Measurements from ENCODE around the gene PIK3R5.

Gene PIK3R5

DNA sequence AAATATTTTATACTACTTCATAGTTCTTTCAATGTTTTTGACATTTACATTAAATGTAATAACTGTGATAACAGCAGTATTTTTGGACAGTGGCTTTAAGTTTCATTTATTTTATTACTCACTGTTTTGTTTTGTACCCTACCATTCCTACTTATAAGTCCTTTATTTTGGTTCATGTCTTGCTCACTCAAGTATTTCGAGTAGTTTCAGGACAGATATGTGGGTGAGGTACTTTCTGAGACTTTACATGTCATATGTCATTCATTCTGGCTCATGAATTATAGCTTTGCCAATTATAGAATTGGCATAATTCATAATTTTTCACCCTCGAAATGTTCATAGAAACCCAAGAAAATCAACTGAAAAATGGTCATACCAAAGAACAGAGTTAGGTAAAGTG lies 44.4 kb downstream of the PIK3R5 start:
- Histone ChIP-seq H3K27ac (ENCODE audit: low read depth, low read length) (no peak overlapping the region), H3K79me2 (ENCODE audit: control insufficient read depth, low read length) (no peaks in the 10 kb centered on the region), H3K4me3 (ENCODE audit: low read length) (no peak overlapping the region), H3K36me3 (ENCODE audit: control insufficient read depth, low read length) (no peaks in the 10 kb centered on the region), H3K9me2 (replicated peaks; ENCODE audit: control insufficient read depth, low read length) (no peaks in the 10 kb centered on the region), H4K20me1 (ENCODE audit: control insufficient read depth, insufficient read depth, low read depth, low read length) (no peaks in the 10 kb centered on the region), H3K4me1 (ENCODE audit: control insufficient read depth, low read length) (no peaks in the 10 kb centered on the region), H3K9me3 (ENCODE audit: control insufficient read depth, insufficient read depth, low read length) (no peaks in the 10 kb centered on the region; the same call in none of the 2 replicates), H3F3A (ENCODE audit: control insufficient read depth, insufficient read depth) (no peaks in the 10 kb centered on the region), H3K27me3 (ENCODE audit: control insufficient read depth, low read length) (no peaks in the 10 kb centered on the region), H3K4me2 (ENCODE audit: low read length) (no peak overlapping the region)
- TF ChIP-seq, protein P1, sequence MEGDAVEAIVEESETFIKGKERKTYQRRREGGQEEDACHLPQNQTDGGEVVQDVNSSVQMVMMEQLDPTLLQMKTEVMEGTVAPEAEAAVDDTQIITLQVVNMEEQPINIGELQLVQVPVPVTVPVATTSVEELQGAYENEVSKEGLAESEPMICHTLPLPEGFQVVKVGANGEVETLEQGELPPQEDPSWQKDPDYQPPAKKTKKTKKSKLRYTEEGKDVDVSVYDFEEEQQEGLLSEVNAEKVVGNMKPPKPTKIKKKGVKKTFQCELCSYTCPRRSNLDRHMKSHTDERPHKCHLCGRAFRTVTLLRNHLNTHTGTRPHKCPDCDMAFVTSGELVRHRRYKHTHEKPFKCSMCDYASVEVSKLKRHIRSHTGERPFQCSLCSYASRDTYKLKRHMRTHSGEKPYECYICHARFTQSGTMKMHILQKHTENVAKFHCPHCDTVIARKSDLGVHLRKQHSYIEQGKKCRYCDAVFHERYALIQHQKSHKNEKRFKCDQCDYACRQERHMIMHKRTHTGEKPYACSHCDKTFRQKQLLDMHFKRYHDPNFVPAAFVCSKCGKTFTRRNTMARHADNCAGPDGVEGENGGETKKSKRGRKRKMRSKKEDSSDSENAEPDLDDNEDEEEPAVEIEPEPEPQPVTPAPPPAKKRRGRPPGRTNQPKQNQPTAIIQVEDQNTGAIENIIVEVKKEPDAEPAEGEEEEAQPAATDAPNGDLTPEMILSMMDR (IDR thresholded peaks at IDR 0.05; ENCODE audit: low read depth, low read length, poor library complexity, severe bottlenecking): no peak
- TF ChIP-seq EZH2phosphoT487 (IDR thresholded peaks at IDR 0.05; ENCODE audit: borderline replicate concordance, low read length): no peak

DNA sequence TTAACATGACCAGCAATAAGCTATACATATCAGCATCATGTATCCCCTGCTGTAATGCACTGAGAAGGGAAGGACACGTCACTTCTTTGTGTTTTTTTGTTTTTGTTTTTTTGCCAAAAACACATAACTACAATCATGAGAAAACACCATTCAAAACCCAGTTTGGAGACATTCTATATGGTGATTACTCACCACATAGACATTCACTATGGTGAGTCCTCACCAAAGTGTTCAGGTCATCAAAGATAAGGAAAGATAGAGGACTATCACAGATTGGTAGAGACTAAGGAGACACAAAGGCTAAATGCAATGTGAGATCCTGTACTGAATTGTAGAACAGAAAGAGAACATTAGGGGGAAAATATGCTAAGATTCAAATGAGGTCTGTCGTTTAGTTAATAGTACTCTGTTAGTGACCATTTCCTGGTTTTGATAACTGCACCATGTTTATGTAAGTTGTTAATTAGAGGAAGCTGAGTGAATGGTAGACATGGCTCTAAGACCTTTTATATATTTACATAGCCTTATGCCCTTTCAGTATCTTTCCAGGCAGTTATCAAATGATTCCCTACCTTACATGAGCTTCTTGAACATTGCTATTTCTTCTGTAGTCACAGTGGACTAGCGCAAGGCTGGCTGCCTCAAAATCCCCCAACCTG lies 46.6 kb downstream of the PIK3R5 start:
- Histone ChIP-seq H3K4me1 (ENCODE audit: control insufficient read depth, low read length) (no peaks in the 10 kb centered on the region), H3K4me2 (ENCODE audit: low read length) (no peak overlapping the region), H3K27ac (ENCODE audit: low read depth, low read length) (no peak overlapping the region), H3K9me2 (replicated peaks; ENCODE audit: control insufficient read depth, low read length) (no peaks in the 10 kb centered on the region), H3K27me3 (ENCODE audit: control insufficient read depth, low read length) (peaks cover 2% of the 10 kb centered on the region; the same call in 1 of the 2 replicates), H3K9me3 (ENCODE audit: control insufficient read depth, insufficient read depth, low read length) (no peaks in the 10 kb centered on the region), H3K79me2 (ENCODE audit: control insufficient read depth, low read length) (no peaks in the 10 kb centered on the region), H4K20me1 (ENCODE audit: control insufficient read depth, insufficient read depth, low read depth, low read length) (no peaks in the 10 kb centered on the region), H3F3A (ENCODE audit: control insufficient read depth, insufficient read depth) (no peaks in the 10 kb centered on the region), H3K4me3 (ENCODE audit: low read length) (no peak overlapping the region), H3K36me3 (ENCODE audit: control insufficient read depth, low read length) (no peaks in the 10 kb centered on the region)
- no peak for TF ChIP-seq EZH2phosphoT487 (IDR thresholded peaks at IDR 0.05; ENCODE audit: borderline replicate concordance, low read length)
- TF ChIP-seq, protein P1 (IDR thresholded peaks at IDR 0.05; ENCODE audit: low read depth, low read length, poor library complexity, severe bottlenecking): no peak

DNA sequence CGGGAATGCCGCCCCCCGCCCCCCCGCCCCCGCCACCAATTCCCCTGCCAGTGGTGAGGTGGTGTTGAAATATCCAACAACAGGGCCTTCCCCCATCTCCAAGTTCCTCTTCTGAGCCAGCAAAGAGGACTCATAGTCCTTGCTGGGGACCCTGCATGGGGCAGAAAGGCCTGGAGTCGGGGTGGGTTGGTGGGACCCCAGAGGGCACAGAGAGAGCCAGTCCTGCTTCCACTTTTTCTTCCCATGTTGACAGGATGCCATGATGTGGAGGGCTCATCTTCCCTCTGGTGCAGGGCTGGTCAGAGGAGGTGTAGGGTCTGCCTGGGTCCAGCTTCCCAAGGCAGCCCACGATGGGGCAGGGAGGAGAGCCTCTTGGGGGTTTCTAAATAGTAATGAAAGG lies 49.0 kb downstream of the PIK3R5 start:
- Histone ChIP-seq H3K9me2 (replicated peaks; ENCODE audit: control insufficient read depth, low read length) (no peaks in the 10 kb centered on the region), H3K36me3 (ENCODE audit: control insufficient read depth, low read length) (no peaks in the 10 kb centered on the region), H3K9me3 (ENCODE audit: control insufficient read depth, insufficient read depth, low read length) (no peaks in the 10 kb centered on the region), H3K27ac (ENCODE audit: low read depth, low read length) (no peak overlapping the region), H3K79me2 (ENCODE audit: control insufficient read depth, low read length) (no peaks in the 10 kb centered on the region), H3F3A (ENCODE audit: control insufficient read depth, insufficient read depth) (no peaks in the 10 kb centered on the region), H3K4me2 (ENCODE audit: low read length) (no peak overlapping the region), H4K20me1 (ENCODE audit: control insufficient read depth, insufficient read depth, low read depth, low read length) (no peaks in the 10 kb centered on the region), H3K4me1 (ENCODE audit: control insufficient read depth, low read length) (no peaks in the 10 kb centered on the region), H3K27me3 (ENCODE audit: control insufficient read depth, low read length) (peaks cover 7% of the 10 kb centered on the region), H3K4me3 (ENCODE audit: low read length) (no peak overlapping the region)
- TF ChIP-seq, protein P1 (IDR thresholded peaks at IDR 0.05; ENCODE audit: low read depth, low read length, poor library complexity, severe bottlenecking): no peak
- TF ChIP-seq EZH2phosphoT487 (IDR thresholded peaks at IDR 0.05; ENCODE audit: borderline replicate concordance, low read length): no peak

All from DOHH2 (cell line).